ENCODE results near the gene WDR88. TPM values are rescaled to one million over a fixed set of nuclear protein-coding genes. Genes with fewer than 3 reads are reported as not detected.

The WDR88 gene
- total RNA-seq, 1 donor from 2014 or later = not detected

- no peak overlapping the region for H3K4me3 ChIP-seq (ENCODE audit: low read length in 3 of 3)
These were observed 30.8 kb upstream of the WDR88 start for GRCh38 chr19:33100894-33101644.

GRCh38 chr19:33102893-33103292 lies 29.0 kb upstream of the WDR88 start:
- peaks cover 26 to 55% (median 42%) of the 10 kb centered on the region in 3 donors for H3K36me3 ChIP-seq (ENCODE audit: control insufficient read depth in 3 of 3, insufficient read depth in 3 of 3, low read length in 3 of 3)

More at GRCh38 chr19:33100894-33101644, 30.8 kb upstream of the WDR88 start:
- Histone ChIP-seq H3K4me1 (ENCODE audit: control insufficient read depth in 3 of 3, insufficient read depth in 3 of 3, low read length in 3 of 3) (no peaks in the 10 kb centered on the region), H3K36me3 (ENCODE audit: control insufficient read depth in 3 of 3, insufficient read depth in 3 of 3, low read length in 3 of 3) (peaks cover 23 to 49% (median 37%) of the 10 kb centered on the region in 3 donors), H3K9ac (ENCODE audit: low read depth in 1 of 3, low read length in 3 of 3) (no peak overlapping the region), H3K9me3 (ENCODE audit: control insufficient read depth in 3 of 3, low read length in 3 of 3) (no peaks in the 10 kb centered on the region), H3K27ac (ENCODE audit: low read depth, low read length) (no peak overlapping the region), H3K27me3 (ENCODE audit: control insufficient read depth in 3 of 3, insufficient read depth in 3 of 3, low read length in 3 of 3) (no peaks in the 10 kb centered on the region)

DNA sequence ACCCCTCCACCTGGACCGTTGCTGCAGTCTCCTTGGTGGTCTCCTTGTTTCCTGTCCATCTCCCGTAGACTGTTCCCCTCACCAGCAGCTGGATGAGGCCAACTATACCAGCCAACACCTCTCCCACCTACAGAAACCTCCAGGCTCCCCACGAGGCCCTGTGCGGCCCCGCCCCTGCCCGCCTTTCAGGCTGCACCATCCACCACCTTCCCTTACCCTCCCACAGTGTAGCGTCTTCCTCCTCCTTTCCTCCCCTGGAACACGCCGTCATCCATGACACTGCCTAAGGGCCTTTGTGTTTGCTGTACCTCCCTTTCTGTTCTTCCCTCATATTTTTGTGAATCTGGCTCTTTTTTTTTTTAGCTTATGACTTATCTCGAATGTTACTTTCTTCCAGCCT lies 23.8 kb upstream of the WDR88 start:
- Histone ChIP-seq H3K4me1 (ENCODE audit: control insufficient read depth in 3 of 3, insufficient read depth in 3 of 3, low read length in 3 of 3) (no peaks in the 10 kb centered on the region), H3K27ac (ENCODE audit: low read depth, low read length) (no peak overlapping the region), H3K4me3 (ENCODE audit: low read length in 3 of 3) (no peak overlapping the region), H3K27me3 (ENCODE audit: control insufficient read depth in 3 of 3, insufficient read depth in 3 of 3, low read length in 3 of 3) (no peaks in the 10 kb centered on the region), H3K36me3 (ENCODE audit: control insufficient read depth in 3 of 3, insufficient read depth in 3 of 3, low read length in 3 of 3) (peaks cover 35 to 66% (median 48%) of the 10 kb centered on the region in 3 donors), H3K9ac (ENCODE audit: low read depth in 1 of 3, low read length in 3 of 3) (no peak overlapping the region), H3K9me3 (ENCODE audit: control insufficient read depth in 3 of 3, low read length in 3 of 3) (no peaks in the 10 kb centered on the region)

More at GRCh38 chr19:33102893-33103292, 29.0 kb upstream of the WDR88 start:
- no peaks in the 10 kb centered on the region for H3K27me3 ChIP-seq (ENCODE audit: control insufficient read depth in 3 of 3, insufficient read depth in 3 of 3, low read length in 3 of 3)
- H3K9ac ChIP-seq (ENCODE audit: low read depth in 1 of 3, low read length in 3 of 3) = no peak overlapping the region
- H3K9me3 ChIP-seq (ENCODE audit: control insufficient read depth in 3 of 3, low read length in 3 of 3) = no peaks in the 10 kb centered on the region
- H3K4me1 ChIP-seq (ENCODE audit: control insufficient read depth in 3 of 3, insufficient read depth in 3 of 3, low read length in 3 of 3) = no peaks in the 10 kb centered on the region
- no peak overlapping the region for H3K4me3 ChIP-seq (ENCODE audit: low read length in 3 of 3)
- no peak overlapping the region for H3K27ac ChIP-seq (ENCODE audit: low read depth, low read length)

DNA sequence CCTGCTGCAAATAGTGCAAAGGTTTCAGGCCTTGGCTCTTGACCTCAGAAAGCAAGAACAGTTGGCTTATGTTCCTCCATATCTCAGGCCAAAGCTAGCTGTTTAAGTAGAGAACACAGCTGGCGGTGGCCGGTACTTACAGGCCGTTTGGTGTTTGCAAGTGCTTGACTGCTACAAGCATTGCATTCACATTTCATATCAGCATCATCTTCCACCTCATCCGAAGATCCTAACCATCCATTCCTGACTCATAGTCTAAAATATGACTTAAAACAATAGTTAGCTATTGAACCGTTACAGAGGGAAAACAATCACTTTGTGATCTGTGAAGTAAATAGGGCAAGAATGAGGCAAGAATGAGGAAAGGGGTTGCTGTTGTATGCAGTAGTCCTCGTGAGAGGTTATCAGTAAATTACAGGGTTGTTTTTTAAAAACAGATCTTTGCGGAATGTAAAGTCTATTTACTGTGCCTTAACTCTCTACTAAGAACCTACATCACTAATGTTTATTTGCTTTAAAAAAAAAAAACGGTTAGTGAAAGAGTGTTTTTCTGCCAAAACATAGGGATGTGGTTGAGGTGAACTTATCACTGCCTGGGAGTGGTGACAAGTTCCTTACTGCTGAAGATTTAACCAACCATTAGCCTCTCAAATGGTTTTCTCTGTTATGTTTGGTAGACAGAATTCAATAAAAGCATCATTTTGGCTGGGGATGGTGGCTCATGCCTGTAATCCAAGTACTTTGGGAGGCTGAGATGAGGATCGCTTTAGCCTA lies 21.6 kb upstream of the WDR88 start:
- no peak overlapping the region for H3K27ac ChIP-seq (ENCODE audit: low read depth, low read length)
- H3K4me1 ChIP-seq (ENCODE audit: control insufficient read depth in 3 of 3, insufficient read depth in 3 of 3, low read length in 3 of 3) = no peaks in the 10 kb centered on the region
- no peak overlapping the region for H3K4me3 ChIP-seq (ENCODE audit: low read length in 3 of 3)
- no peaks in the 10 kb centered on the region for H3K9me3 ChIP-seq (ENCODE audit: control insufficient read depth in 3 of 3, low read length in 3 of 3)
- H3K9ac ChIP-seq (ENCODE audit: low read depth in 1 of 3, low read length in 3 of 3) = no peak overlapping the region
- no peaks in the 10 kb centered on the region for H3K27me3 ChIP-seq (ENCODE audit: control insufficient read depth in 3 of 3, insufficient read depth in 3 of 3, low read length in 3 of 3)
- H3K36me3 ChIP-seq (ENCODE audit: control insufficient read depth in 3 of 3, insufficient read depth in 3 of 3, low read length in 3 of 3) = peaks cover 43 to 65% (median 60%) of the 10 kb centered on the region in 3 donors

- Histone ChIP-seq H3K9ac (ENCODE audit: low read depth in 1 of 3, low read length in 3 of 3) (no peak overlapping the region), H3K27me3 (ENCODE audit: control insufficient read depth in 3 of 3, insufficient read depth in 3 of 3, low read length in 3 of 3) (no peaks in the 10 kb centered on the region), H3K4me1 (ENCODE audit: control insufficient read depth in 3 of 3, insufficient read depth in 3 of 3, low read length in 3 of 3) (no peaks in the 10 kb centered on the region), H3K4me3 (ENCODE audit: low read length in 3 of 3) (no peak overlapping the region), H3K36me3 (ENCODE audit: control insufficient read depth in 3 of 3, insufficient read depth in 3 of 3, low read length in 3 of 3) (peaks cover 40 to 66% (median 64%) of the 10 kb centered on the region in 3 donors), H3K27ac (ENCODE audit: low read depth, low read length) (no peak overlapping the region), H3K9me3 (ENCODE audit: control insufficient read depth in 3 of 3, low read length in 3 of 3) (no peaks in the 10 kb centered on the region)
These were observed 20.3 kb upstream of the WDR88 start for GRCh38 chr19:33111587-33111986.

DNA sequence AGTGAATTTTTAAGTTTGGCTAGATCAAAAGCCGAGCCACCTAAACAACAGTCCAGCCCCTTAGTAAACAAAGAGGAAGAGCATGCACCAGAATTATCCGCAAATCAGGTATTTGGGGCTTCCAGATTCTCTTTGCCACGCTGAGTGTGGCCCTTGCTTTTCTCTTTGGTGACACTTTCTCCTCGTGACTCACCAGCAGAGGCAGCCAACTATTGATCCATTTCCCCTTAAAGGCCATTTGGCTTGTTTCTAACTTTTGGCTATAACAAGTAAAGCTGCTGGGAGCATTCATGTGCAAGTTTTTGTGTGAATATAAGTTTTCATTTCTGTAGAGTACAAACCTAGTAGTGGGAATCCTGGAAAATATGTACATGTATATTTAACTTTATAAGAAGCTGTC lies 17.6 kb upstream of the WDR88 start:
- H3K36me3 ChIP-seq (ENCODE audit: control insufficient read depth in 3 of 3, insufficient read depth in 3 of 3, low read length in 3 of 3) = peaks cover 36 to 59% (median 57%) of the 10 kb centered on the region in 3 donors
- H3K4me1 ChIP-seq (ENCODE audit: control insufficient read depth in 3 of 3, insufficient read depth in 3 of 3, low read length in 3 of 3) = no peaks in the 10 kb centered on the region
- no peak overlapping the region for H3K9ac ChIP-seq (ENCODE audit: low read depth in 1 of 3, low read length in 3 of 3)
- no peak overlapping the region for H3K27ac ChIP-seq (ENCODE audit: low read depth, low read length)
- no peaks in the 10 kb centered on the region for H3K27me3 ChIP-seq (ENCODE audit: control insufficient read depth in 3 of 3, insufficient read depth in 3 of 3, low read length in 3 of 3)
- no peak overlapping the region for H3K4me3 ChIP-seq (ENCODE audit: low read length in 3 of 3)
- H3K9me3 ChIP-seq (ENCODE audit: control insufficient read depth in 3 of 3, low read length in 3 of 3) = no peaks in the 10 kb centered on the region

GRCh38 chr19:33117501-33117900 lies 14.4 kb upstream of the WDR88 start:
- no peak overlapping the region for H3K9ac ChIP-seq (ENCODE audit: low read depth in 1 of 3, low read length in 3 of 3)
- no peaks in the 10 kb centered on the region for H3K9me3 ChIP-seq (ENCODE audit: control insufficient read depth in 3 of 3, low read length in 3 of 3)
- no peaks in the 10 kb centered on the region for H3K4me1 ChIP-seq (ENCODE audit: control insufficient read depth in 3 of 3, insufficient read depth in 3 of 3, low read length in 3 of 3)
- H3K27me3 ChIP-seq (ENCODE audit: control insufficient read depth in 3 of 3, insufficient read depth in 3 of 3, low read length in 3 of 3) = no peaks in the 10 kb centered on the region
- H3K36me3 ChIP-seq (ENCODE audit: control insufficient read depth in 3 of 3, insufficient read depth in 3 of 3, low read length in 3 of 3) = peaks cover 25 to 39% (median 32%) of the 10 kb centered on the region in 3 donors
- H3K4me3 ChIP-seq (ENCODE audit: low read length in 3 of 3) = no peak overlapping the region
- H3K27ac ChIP-seq (ENCODE audit: low read depth, low read length) = no peak overlapping the region

DNA sequence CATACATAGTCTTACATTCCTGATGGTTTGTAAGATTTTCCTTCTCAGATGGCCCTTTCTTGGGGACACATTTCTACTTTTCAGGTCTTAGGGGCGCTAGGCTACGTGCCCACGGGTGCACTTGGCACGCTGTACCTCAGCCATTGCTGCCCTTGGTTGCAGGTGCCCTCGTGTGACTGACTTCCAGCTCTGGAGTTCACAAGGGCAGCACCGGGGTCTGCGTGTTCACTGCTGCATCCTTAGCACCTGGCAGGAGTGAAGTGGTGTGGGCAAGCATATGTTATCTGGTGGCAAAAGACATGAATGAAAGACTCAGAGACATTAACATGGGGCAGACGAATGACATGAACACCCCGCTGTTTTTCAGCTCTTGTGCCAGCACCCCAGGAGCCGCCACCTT lies 13.3 kb upstream of the WDR88 start:
- no peaks in the 10 kb centered on the region for H3K9me3 ChIP-seq (ENCODE audit: control insufficient read depth in 3 of 3, low read length in 3 of 3)
- no peak overlapping the region for H3K4me3 ChIP-seq (ENCODE audit: low read length in 3 of 3)
- peaks cover 21 to 34% (median 30%) of the 10 kb centered on the region in 3 donors for H3K36me3 ChIP-seq (ENCODE audit: control insufficient read depth in 3 of 3, insufficient read depth in 3 of 3, low read length in 3 of 3)
- H3K9ac ChIP-seq (ENCODE audit: low read depth in 1 of 3, low read length in 3 of 3) = no peak overlapping the region
- H3K4me1 ChIP-seq (ENCODE audit: control insufficient read depth in 3 of 3, insufficient read depth in 3 of 3, low read length in 3 of 3) = no peaks in the 10 kb centered on the region
- no peaks in the 10 kb centered on the region for H3K27me3 ChIP-seq (ENCODE audit: control insufficient read depth in 3 of 3, insufficient read depth in 3 of 3, low read length in 3 of 3)
- H3K27ac ChIP-seq (ENCODE audit: low read depth, low read length) = no peak overlapping the region

DNA sequence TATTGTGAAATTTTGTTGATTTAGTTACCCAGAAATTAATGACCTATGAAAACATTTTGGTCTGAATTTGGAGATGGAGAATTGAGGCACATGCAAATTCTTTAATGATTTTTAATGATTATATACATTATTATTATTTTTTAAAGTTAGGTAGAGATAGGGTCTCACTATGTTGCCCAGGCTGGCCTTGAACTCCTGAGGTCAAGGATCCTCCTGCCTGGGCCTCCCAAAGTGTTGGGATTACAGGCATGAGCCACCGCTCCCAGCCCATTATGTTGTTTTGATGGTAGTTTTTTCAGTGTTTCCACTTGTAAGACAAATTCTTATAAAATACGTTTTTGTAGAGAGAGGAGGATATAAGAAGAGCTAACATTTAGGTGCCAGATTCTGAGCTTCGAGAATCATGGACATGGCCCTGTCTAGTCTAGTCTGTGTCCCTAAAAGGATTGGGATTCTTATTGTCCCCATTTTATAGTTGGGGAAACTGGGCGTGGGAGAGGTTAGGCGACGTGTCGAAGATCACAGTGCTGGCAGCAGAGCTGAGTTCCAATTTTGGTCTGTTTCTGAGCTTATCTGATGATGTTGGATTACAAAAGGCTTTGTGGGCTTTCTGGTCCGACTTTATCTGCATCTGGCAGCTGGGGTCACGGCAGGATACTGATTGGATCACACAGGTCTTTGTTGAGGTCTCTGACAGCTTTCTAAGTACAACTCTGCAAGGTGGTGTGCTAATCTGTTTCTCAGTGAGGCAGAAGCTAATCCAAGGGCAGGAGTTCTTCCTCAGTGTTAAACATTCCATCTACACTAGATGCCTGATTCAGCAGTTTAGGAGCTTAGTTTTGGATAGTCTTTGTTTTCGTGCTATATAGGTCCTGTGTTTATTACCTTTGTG lies 7.5 kb upstream of the WDR88 start:
- Histone ChIP-seq H3K9ac (ENCODE audit: low read depth in 1 of 3, low read length in 3 of 3) (no peak overlapping the region), H3K27ac (ENCODE audit: low read depth, low read length) (no peak overlapping the region), H3K4me1 (ENCODE audit: control insufficient read depth in 3 of 3, insufficient read depth in 3 of 3, low read length in 3 of 3) (peaks cover 0 to 3% (median 2%) of the 10 kb centered on the region in 3 donors), H3K9me3 (ENCODE audit: control insufficient read depth in 3 of 3, low read length in 3 of 3) (no peaks in the 10 kb centered on the region), H3K36me3 (ENCODE audit: control insufficient read depth in 3 of 3, insufficient read depth in 3 of 3, low read length in 3 of 3) (peaks cover 15 to 25% (median 19%) of the 10 kb centered on the region in 3 donors), H3K27me3 (ENCODE audit: control insufficient read depth in 3 of 3, insufficient read depth in 3 of 3, low read length in 3 of 3) (no peaks in the 10 kb centered on the region), H3K4me3 (ENCODE audit: low read length in 3 of 3) (no peak overlapping the region)

Measured in skeletal muscle tissue (tissue), 4 donors.